Prostate gland (tissue), 2 donors: ENCODE results near the gene MPHOSPH10.

Source experiments
- POLR2A ChIP-seq: fragments of 450-650 bp; IDR thresholded peaks from one replicate; pipeline ENCODE4 v1.6.1; 2016; ENCODE audit warnings: antibody characterized with exemption, mild to moderate bottlenecking
- TF ChIP-seq, protein P1 (sequence below), 4 experiments: fragments of 200-600 bp in 2 of 4; fragments of 450-650 bp in 2 of 4; sonication (generic) in 2 of 4; IDR thresholded peaks; 1 replicate in 3 of 4; 2 replicates in 1 of 4; pipeline ENCODE4 v1.5.1; 2016 to 2019; ENCODE audit warnings: antibody characterized with exemption in 4 of 4, mild to moderate bottlenecking in 2 of 4, moderate library complexity in 2 of 4

- TF ChIP-seq POLR2A, result no peak
- TF ChIP-seq, protein P1, sequence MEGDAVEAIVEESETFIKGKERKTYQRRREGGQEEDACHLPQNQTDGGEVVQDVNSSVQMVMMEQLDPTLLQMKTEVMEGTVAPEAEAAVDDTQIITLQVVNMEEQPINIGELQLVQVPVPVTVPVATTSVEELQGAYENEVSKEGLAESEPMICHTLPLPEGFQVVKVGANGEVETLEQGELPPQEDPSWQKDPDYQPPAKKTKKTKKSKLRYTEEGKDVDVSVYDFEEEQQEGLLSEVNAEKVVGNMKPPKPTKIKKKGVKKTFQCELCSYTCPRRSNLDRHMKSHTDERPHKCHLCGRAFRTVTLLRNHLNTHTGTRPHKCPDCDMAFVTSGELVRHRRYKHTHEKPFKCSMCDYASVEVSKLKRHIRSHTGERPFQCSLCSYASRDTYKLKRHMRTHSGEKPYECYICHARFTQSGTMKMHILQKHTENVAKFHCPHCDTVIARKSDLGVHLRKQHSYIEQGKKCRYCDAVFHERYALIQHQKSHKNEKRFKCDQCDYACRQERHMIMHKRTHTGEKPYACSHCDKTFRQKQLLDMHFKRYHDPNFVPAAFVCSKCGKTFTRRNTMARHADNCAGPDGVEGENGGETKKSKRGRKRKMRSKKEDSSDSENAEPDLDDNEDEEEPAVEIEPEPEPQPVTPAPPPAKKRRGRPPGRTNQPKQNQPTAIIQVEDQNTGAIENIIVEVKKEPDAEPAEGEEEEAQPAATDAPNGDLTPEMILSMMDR (IDR thresholded peaks at IDR 0.05), result no peak
Measured at GRCh38 chr2:71148506-71149063, 18.2 kb downstream of the MPHOSPH10 start.
